B cell (primary cell): ENCODE results near the gene ZCCHC24. TPM values are rescaled to one million over a fixed set of nuclear protein-coding genes. Genes with fewer than 3 reads are reported as not detected.

ENCODE experiments used
- ATAC-seq: fragments of 200-7000 bp; cut with Tn5 transposase; one replicate; pipeline ENCODE4 v1.10.0; 2021; ENCODE audit warnings: low read depth, mild to moderate bottlenecking, moderate number of reproducible peaks, moderate library complexity
- CTCF ChIA-PET: fragments of 350-600 bp; sonication (Branson Sonifier 250); formaldehyde crosslinking; loops from one replicate; lab custom pipeline; 2021; ENCODE audit warnings: antibody characterized with exemption, inconsistent platforms; lab: Charles Lee
- POLR2A ChIA-PET: fragments of 350-600 bp; sonication (Branson Sonifier 250); formaldehyde crosslinking; loops from one replicate; lab custom pipeline; 2021; ENCODE audit warnings: antibody characterized with exemption; lab: Charles Lee
- DNase-seq: peaks from one replicate; pipeline ENCODE4 v3.0.0; 2013
- H2AFZ ChIP-seq: 2 replicates; pipeline ENCODE4 v1.6.1; 2012; ENCODE audit warnings: mild to moderate bottlenecking, low read depth, low read length; ENCODE audit not compliant: insufficient read depth, poor library complexity, severe bottlenecking
- H3K27ac ChIP-seq, 2 donors: 1 replicate in 1 of 2; 2 replicates in 1 of 2; pipeline ENCODE4 v1.5.1; 2012 to 2013; ENCODE audit warnings: low read length in 2 of 2, mild to moderate bottlenecking in 2 of 2, moderate library complexity in 1 of 2
- H3K27me3 ChIP-seq, 4 experiments: fragments of 200-600 bp in 1 of 4; sonication (generic) in 1 of 4; replicated peaks in 1 of 4; 1 replicate in 2 of 4; 2 replicates in 2 of 4; pipeline versions ENCODE4 v1.6.1 to v1.7.0; 2013 to 2016; ENCODE audit warnings: low read length in 3 of 4, mild to moderate bottlenecking in 2 of 4, mixed read lengths in 1 of 4, moderate library complexity in 1 of 4; ENCODE audit not compliant: insufficient read depth in 4 of 4, control insufficient read depth in 3 of 4; ENCODE audit errors: control extremely low read depth in 1 of 4
- H3K36me3 ChIP-seq, 2 experiments: replicated peaks in 1 of 2; 1 replicate in 1 of 2; 2 replicates in 1 of 2; pipeline versions ENCODE4 v1.6.1 to v1.7.1; 2013; ENCODE audit warnings: low read length in 1 of 2; ENCODE audit not compliant: insufficient read depth in 2 of 2, control insufficient read depth in 1 of 2; ENCODE audit errors: control extremely low read depth in 1 of 2, extremely low read depth in 1 of 2
- H3K4me1 ChIP-seq, 2 donors: fragments of 200-600 bp in 1 of 2; sonication (generic) in 1 of 2; 1 replicate in 1 of 2; 2 replicates in 1 of 2; pipeline versions ENCODE4 v1.5.1 to v1.6.1; 2013 to 2017; ENCODE audit warnings: low read length in 2 of 2; ENCODE audit not compliant: control insufficient read depth in 2 of 2, insufficient read depth in 2 of 2
- H3K4me2 ChIP-seq: replicated peaks from 2 replicates; pipeline ENCODE3; 2012; ENCODE audit warnings: mild to moderate bottlenecking, low read depth, low read length; ENCODE audit not compliant: poor library complexity, severe bottlenecking
- H3K4me3 ChIP-seq, 5 experiments: fragments of 200-600 bp in 1 of 5; sonication (generic) in 1 of 5; 1 replicate in 3 of 5; 2 replicates in 2 of 5; pipeline versions ENCODE4 v1.5.1 to v1.7.0; 2011 to 2016; ENCODE audit warnings: low read length in 4 of 5, mild to moderate bottlenecking in 4 of 5, low read depth in 2 of 5, control low read depth in 1 of 5, moderate library complexity in 1 of 5; ENCODE audit not compliant: insufficient read depth in 1 of 5; ENCODE audit errors: control extremely low read depth in 1 of 5, extremely low read depth in 1 of 5
- H3K79me2 ChIP-seq: fragments of 200-600 bp; sonication (generic); one replicate; pipeline ENCODE4 v1.6.0; 2016; ENCODE audit warnings: low read length; ENCODE audit not compliant: control insufficient read depth, insufficient read depth
- H3K9ac ChIP-seq: fragments of 200-600 bp; sonication (generic); 2 replicates; pipeline ENCODE4 v1.6.1; 2017; ENCODE audit warnings: mild to moderate bottlenecking, low read length, moderate library complexity
- H3K9me3 ChIP-seq, 3 donors: one replicate each; pipeline versions ENCODE4 v1.6.1 to v1.7.1; 2013; ENCODE audit warnings: low read length in 2 of 3; ENCODE audit not compliant: control insufficient read depth in 2 of 3, insufficient read depth in 1 of 3; ENCODE audit errors: control extremely low read depth in 1 of 3
- H4K20me1 ChIP-seq: 2 replicates; pipeline ENCODE4 v1.6.0; 2012; ENCODE audit warnings: mild to moderate bottlenecking, low read length; ENCODE audit not compliant: insufficient read depth, control insufficient read depth, poor library complexity, severe bottlenecking
- H3K27ac Mint-ChIP-seq: one replicate; pipeline ENCODE4 v1.8.0; 2021; ENCODE audit warnings: mixed read lengths
- H3K27me3 Mint-ChIP-seq: one replicate; pipeline ENCODE4 v1.8.0; 2021; ENCODE audit warnings: mixed read lengths
- H3K4me1 Mint-ChIP-seq: one replicate; pipeline ENCODE4 v1.8.0; 2021; ENCODE audit warnings: mixed read lengths
- H3K4me3 Mint-ChIP-seq: one replicate; pipeline ENCODE4 v1.8.0; 2021; ENCODE audit warnings: mixed read lengths
- H3K9me3 Mint-ChIP-seq: one replicate; pipeline ENCODE4 v1.8.0; 2022; ENCODE audit warnings: mixed read lengths; ENCODE audit not compliant: insufficient read depth
- CTCF ChIP-seq: fragments of 200-600 bp; IDR thresholded peaks from one replicate; pipeline ENCODE4 v1.8.0; 2022; ENCODE audit warnings: antibody characterized with exemption, mild to moderate bottlenecking
- EZH2 ChIP-seq: IDR thresholded peaks from 2 replicates; pipeline ENCODE4 v1.6.1; 2012; ENCODE audit warnings: borderline replicate concordance, low read depth, mild to moderate bottlenecking, moderate library complexity, low read length; ENCODE audit not compliant: insufficient read depth, poor library complexity, severe bottlenecking
- WGBS: methylation state at CpG from one replicate; pipeline ENCODE4 v1.1.5; 2013; ENCODE audit warnings: missing lambda C conversion rate; ENCODE audit not compliant: insufficient coverage; 5-methylcytosine and 5-hydroxymethylcytosine counted together
- intact Hi-C: fragments of 100-400 bp; cut with micrococcal nuclease; formaldehyde crosslinking; loops from one replicate; pipeline ENCODE4 v1.10.0; 2022
- polyA plus RNA-seq: library from polyadenylated mRNA; depleted of rRNA; stranded (reverse); fragments of >200 nt; gene quantifications from 2 replicates; pipeline ENCODE4 v1.2.3, GENCODE V29; 2012
- total RNA-seq, 2 donors: library from RNA; stranded (reverse); fragments of 120-200 nt in 1 of 2; gene quantifications; 1 replicate in 1 of 2; 2 replicates in 1 of 2; pipeline versions ENCODE4 v1.2.3 to v1.2.4, GENCODE V29; 2013 to 2022

ZCCHC24 gene
- total and polyA plus RNA-seq, 2 donors (not counting 1 experiment from before 2014, with no cell fraction given), result 0.34 to 2.3 TPM

DNA sequence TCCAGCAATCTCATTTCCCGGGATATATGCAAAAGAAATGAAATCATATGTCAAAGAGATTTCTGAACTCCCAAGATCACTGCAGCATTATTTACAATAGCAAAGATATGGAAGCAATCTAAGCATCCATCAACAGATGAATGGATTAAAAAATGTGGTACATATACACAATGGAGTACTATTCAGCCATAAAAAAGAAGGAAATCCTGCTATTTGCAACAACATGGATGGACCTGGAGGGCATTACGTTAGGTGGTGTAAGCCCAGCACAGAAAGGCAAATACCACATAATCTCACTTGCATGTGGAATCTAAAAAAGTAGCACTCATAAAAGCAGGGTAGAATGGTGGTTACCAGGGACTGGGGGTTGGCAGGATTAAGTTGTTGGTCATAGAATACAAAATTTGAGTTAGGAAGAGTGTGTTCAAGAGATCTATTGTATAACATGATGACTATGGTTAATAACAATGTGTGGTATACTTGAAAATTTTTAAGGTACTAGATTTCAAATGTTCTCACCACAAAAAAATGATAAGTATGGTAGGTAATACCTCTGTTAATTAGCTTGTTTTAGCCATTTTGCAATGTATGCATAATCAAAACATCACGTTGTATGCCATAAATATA, 34.0 kb upstream of the ZCCHC24 start:
- Histone ChIP-seq H2AFZ (no peak overlapping the region), H3K9me3 (peaks cover 0 to 2% (median 0%) of the 10 kb centered on the region in 3 donors), H3K9ac (no peak overlapping the region), H4K20me1 (no peaks in the 10 kb centered on the region), H3K4me3 (no peak overlapping the region), H3K27me3 (peaks cover 0 to 6% (median 1%) of the 10 kb centered on the region in 4 experiments), H3K4me2 (no peak overlapping the region), H3K4me1 (no peaks in the 10 kb centered on the region), H3K36me3 (no peaks in the 10 kb centered on the region), H3K79me2 (no peaks in the 10 kb centered on the region), H3K27ac (no peak overlapping the region)
- ATAC-seq (no peak), DNase-seq (no peak)
- H3K4me3 Mint-ChIP-seq, result no peak overlapping the region
- TF ChIP-seq EZH2, result no peak
- TF ChIP-seq CTCF, result no peak
- POLR2A ChIA-PET, result no interaction called here
- no CpG with 5 or more reads among the region's 3 CpGs for WGBS
- H3K27ac Mint-ChIP-seq, result no peak overlapping the region
- H3K27me3 Mint-ChIP-seq, result peaks cover 33% of the 10 kb centered on the region
- no peaks in the 10 kb centered on the region for H3K4me1 Mint-ChIP-seq
- intact Hi-C loops, result no loop called here
- no peaks in the 10 kb centered on the region for H3K9me3 Mint-ChIP-seq
- CTCF ChIA-PET, result interaction anchor here (1.0 kb wide), 3 partner anchors 9 to 105 kb away, joined by 3 to 4 read pairs (median 3); no protein-coding TSS in a partner anchor

DNA sequence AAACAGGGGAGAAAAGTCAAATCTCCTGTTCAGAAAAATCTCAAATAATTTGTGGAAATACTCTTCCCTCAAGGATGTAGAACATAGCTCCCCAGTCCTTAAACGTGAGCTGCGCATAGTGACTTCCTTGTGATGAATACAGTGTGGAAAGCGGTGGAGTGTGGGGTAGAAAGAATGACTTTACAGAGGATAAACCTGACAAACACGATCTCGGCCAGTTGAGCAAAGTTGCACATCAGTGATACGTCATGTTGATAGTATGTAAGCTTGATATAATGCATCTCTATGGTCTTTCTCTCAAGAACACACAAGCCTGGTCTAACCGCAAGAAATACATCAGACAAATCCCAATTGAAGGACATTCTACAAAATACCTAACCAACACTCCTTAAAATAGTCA, 32.0 kb upstream of the ZCCHC24 start:
- Histone ChIP-seq H3K4me1 (no peaks in the 10 kb centered on the region), H2AFZ (no peak overlapping the region), H3K36me3 (no peaks in the 10 kb centered on the region), H3K4me3 (no peak overlapping the region), H3K9ac (no peak overlapping the region), H3K27ac (no peak overlapping the region), H3K79me2 (no peaks in the 10 kb centered on the region), H3K9me3 (peaks cover 0 to 2% (median 0%) of the 10 kb centered on the region in 3 donors), H4K20me1 (no peaks in the 10 kb centered on the region), H3K27me3 (peaks cover 0 to 6% (median 1%) of the 10 kb centered on the region in 4 experiments), H3K4me2 (no peak overlapping the region)
- TF ChIP-seq CTCF, result no peak
- no peak for TF ChIP-seq EZH2
- H3K4me1 Mint-ChIP-seq, result no peaks in the 10 kb centered on the region
- ChIA-PET CTCF (interaction anchor here (0.9 to 1.7 kb wide), 3 partner anchors 10 to 1175 kb away, joined by 3 to 4 read pairs (median 3); no protein-coding TSS in a partner anchor), POLR2A (no interaction called here)
- no peak overlapping the region for H3K4me3 Mint-ChIP-seq
- DNase-seq (no peak), ATAC-seq (no peak)
- H3K27ac Mint-ChIP-seq, result no peak overlapping the region
- 100% methylated on average over 3 of the region's 7 CpGs for WGBS
- H3K9me3 Mint-ChIP-seq, result no peaks in the 10 kb centered on the region
- intact Hi-C loops, result no loop called here
- peaks cover 45% of the 10 kb centered on the region for H3K27me3 Mint-ChIP-seq
